Adrenal gland (tissue), 5 donors: ENCODE measurements around the gene MT1X.

ENCODE experiments used
- CTCF ChIP-seq, 6 experiments: fragments of 450-650 bp in 4 of 6; fragments of 200-600 bp in 2 of 6; sonication (generic) in 1 of 6; IDR thresholded peaks; 1 replicate in 5 of 6; 2 replicates in 1 of 6; pipeline versions ENCODE4 v1.5.1 to v1.8.0; 2016 to 2021; ENCODE audit warnings: antibody characterized with exemption in 6 of 6, mild to moderate bottlenecking in 2 of 6, moderate library complexity in 1 of 6
- POLR2A ChIP-seq, 2 donors: fragments of 450-650 bp; IDR thresholded peaks; one replicate each; pipeline ENCODE4 v1.6.1; 2017; ENCODE audit warnings: antibody characterized with exemption in 2 of 2, mild to moderate bottlenecking in 2 of 2, moderate library complexity in 1 of 2
- donor health status: DM: no; HTN: no; CAD: no.

GRCh38 chr16:56681939-56682702, at the start of gene MT1X:
- TF ChIP-seq CTCF (IDR thresholded peaks at IDR 0.05) (no peak), POLR2A (IDR thresholded peaks at IDR 0.05) (peak; percentile 97 to 98)
